GM19452 (cell line): Measurements from ENCODE around the gene FBXL17.

Experiments used
- ATAC-seq: cut with Tn5 transposase; IDR thresholded peaks from one replicate; pipeline ENCODE4 v1.9.1; 2021; ENCODE audit not compliant: unreplicated experiment

The FBXL17 gene

DNA sequence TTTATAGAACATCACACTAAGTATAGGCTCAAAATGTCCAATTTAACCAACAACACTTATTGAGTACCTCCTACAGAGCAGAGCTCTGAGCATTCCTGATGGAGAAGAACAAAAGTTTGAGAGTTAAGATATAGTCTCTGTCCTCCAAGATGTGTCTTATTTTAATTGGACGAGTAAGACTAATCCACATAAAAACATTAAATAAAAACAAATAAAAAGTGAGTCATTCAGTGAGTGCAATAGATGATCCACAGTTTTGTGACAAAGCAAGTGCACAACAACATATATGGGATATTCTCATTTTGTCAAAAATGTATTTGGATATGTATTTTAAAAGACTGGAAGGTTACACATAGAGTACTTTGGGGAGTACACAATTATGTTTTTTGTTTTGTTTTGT, 277.4 kb downstream of the FBXL17 start:
- no peak for ATAC-seq

DNA sequence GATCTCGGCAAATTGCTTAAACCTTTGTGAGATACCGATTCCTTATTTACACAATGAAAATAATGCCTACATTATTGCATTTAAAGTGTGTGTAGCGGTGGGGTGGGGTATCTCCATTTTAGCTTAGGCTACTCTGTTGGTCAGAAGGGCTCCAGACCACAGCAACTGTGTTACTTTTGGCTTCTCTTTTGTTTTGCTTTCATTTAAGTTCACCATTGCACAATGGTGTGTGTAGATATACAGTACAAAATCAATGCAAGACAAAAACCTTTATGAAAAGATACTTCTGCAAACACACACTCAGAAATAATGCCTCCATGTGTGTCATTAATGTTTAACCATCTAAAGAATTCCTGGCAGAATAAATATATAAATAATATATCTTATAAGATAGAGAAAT, 279.4 kb downstream of the FBXL17 start:
- no peak for ATAC-seq

DNA sequence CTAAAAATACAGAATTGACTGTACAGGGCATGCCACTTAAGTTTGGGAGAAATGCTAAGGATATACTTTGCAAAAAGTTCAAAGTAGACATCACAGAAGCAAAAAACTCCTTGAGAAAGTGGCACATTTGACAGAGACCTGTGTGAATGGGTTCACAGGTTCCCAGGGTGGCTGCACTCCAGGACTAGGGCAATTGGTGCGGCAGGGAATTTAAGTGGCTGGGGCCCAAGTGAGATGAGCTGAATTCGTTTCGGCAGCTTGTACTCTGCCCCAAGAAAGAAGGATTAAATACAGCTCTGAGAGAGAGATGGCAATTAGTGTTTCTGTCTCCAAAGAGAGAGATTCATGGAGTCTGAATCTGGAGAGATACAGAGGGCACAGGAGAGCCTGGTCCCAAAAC, 280.1 kb downstream of the FBXL17 start:
- no peak for ATAC-seq

DNA sequence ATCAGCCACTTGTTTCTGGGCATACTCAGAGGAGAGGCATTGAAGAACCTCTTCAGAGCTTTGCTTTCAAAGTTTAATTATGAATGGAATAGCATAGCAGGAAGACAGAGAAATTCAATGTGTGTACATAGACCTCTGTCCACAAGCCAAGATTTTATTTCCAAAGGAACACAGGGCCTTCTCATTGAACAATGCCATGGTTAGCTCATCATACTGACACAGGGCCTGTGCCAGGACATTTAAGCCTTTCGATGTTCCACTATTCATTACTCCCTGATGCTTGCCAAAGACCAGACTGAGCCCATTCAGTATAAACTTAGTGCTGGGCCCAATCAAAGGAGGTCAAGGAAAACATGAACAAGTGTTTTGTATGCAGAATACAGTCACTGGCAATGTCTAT, 280.8 kb downstream of the FBXL17 start:
- ATAC-seq = no peak

DNA sequence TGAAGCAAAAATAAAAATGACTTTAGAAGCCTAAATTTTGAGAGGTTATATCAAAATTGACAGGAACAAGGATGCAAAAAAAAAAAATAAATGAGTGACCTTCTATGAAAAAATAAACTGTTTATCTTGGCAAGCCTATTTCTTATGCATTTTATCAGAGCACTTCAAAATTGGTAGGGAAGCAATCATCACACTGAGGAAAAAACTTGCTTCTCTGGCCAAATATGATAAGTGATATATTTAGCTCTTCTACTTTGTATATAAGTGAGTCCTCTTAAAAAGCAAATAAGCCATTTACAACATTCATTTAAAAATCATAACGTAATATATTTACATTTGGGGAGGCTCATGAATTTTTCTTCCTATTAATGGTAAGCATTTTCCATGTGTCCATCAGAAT, 287.1 kb downstream of the FBXL17 start:
- ATAC-seq = no peak

DNA sequence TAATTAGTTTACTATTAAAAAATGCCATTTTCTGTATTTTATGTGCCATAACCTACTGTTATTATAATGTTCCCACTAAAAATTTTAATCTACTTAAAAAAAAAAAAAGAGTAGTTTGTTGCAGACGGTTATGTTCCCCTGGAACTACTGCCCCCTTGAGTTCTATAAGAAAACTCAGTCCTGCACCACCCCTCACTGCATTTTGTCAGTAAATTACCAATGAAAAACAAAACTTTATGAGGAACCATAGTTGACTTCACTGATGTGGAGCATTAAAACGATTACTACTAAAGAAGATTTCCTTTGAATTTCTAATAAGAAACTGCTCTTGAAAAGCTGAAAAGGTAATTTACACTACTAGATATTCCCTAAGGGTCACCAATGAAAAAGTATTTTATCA, 288.7 kb downstream of the FBXL17 start:
- no peak for ATAC-seq

DNA sequence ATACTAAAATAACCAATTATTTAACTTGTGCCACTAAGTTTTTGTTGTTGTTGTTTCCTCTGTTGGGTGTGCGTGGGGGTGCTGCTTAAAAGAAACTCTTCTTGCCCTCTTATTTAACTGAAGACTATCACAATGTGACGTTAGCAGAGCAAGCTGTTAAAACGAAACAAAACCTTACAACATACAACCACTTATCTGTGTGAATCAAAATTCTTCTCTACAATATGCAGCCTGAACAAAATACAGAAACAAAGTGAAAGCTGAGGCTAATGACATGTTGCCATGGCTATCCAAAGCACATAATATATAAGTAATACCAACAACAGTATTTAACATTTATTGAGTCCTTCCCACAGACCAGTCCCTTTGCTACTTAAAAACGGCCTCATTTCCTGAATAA, 291.0 kb downstream of the FBXL17 start:
- ATAC-seq = no peak

DNA sequence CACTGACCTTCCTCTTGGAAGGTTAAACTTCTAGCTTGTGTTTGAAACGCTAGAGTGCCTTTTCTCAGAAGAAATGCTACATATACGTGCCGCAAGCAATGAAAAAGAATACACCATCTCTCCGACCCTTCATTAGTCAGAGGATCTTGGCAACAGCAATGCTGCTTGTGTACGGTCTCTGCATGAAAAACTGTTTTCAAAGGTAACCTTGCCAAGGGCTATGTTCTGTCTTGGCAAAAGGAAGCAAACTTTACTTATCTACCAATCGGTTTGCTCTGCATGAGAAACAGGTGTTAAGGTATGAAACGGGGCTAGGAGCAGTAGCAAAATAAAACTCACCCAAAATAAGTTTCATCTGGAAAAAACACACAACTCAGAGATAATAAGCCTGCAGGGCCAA, 297.8 kb downstream of the FBXL17 start:
- ATAC-seq = no peak

DNA sequence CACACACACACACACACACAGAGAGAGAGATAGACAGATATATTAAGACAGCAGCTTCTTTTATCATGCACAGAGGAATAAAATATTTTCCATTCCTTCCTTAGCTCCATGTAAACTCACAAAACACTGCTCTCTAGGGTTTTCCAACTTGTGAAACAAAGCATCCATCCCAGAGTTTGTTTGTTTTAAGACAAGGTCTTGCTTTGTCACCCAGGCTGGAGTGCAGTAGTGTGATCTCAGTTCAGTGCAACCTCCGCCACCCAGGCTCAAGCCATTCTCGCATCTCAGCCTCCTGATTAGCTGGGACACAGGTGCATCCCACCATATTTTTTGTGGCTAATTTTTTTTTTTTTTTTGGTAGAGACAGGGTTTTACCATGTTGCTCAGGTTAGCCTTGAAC, 298.7 kb downstream of the FBXL17 start:
- ATAC-seq = no peak

DNA sequence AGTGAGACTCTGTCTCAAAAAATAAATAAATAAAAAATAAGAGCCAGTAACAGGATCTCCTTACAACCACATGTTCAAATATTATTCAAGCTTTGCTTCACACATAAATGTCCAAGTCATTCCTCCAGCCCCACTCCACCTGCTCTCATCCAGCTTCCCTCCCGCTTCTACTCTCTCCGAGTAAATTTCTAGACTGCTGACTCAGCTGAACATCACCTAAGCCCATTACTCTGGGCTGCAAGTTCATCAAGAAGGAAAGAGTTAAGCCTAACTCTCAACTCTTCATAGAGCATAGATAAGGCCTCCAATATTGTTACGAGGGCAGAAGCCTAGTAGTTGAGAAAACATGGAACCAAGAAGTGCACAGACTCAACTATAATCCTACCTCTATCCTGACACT, 300.2 kb downstream of the FBXL17 start:
- no peak for ATAC-seq

DNA sequence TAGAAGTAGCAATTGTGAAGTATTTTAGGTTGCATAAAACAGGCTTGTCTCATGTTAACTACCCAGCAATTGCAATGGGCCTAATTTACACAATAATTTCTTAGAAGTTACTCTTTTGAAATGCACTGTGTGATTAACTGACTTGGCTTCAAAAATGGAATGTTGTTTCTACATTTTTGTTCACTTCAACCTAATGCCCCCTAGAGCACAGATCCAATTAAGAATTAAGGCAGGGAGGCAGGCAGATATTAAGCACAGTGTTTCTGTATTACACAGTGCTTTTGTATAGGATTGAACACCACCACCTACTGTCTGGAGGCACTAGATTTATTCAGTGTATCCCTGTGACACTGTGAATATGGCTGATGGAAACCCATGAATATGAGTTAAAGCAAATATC, 302.1 kb downstream of the FBXL17 start:
- ATAC-seq = no peak

DNA sequence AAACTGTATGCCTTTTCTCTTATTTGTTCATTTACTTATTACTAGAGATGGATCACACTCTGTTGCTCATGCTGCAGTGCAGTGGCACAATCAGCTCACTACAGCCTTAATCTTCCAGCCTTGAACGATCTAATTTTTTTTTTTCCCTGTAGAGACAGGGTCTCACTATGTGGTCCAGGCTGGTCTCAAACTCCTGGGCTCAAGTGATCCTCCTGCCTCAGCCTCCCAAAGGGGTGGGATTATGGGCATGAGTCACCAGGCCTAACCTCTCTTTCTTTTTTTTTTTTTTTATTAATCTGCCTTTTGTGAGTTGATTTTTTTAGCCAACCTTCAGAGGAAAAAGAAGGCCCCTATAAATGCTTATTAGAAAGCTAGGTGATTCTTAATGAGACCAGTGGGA, 303.0 kb downstream of the FBXL17 start:
- ATAC-seq = no peak

DNA sequence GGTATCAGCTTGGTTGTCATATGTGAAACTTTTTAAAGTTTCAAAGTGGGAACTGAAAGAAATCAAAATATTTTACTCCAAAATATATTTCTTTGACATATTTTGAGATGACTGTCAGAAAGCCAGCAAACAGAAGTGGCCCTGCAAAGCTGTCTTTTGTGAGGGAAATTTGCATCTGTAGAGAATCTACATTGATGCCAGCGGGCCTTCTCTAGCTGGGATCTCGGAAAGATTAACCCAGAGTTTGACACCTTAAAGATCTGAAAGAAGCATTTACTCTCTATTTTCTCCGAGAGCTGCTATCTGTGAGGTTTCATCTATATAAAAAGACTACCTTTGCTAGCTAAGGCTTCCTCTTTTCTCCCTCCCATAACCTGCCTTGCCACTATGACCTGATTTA, 303.6 kb downstream of the FBXL17 start:
- no peak for ATAC-seq

DNA sequence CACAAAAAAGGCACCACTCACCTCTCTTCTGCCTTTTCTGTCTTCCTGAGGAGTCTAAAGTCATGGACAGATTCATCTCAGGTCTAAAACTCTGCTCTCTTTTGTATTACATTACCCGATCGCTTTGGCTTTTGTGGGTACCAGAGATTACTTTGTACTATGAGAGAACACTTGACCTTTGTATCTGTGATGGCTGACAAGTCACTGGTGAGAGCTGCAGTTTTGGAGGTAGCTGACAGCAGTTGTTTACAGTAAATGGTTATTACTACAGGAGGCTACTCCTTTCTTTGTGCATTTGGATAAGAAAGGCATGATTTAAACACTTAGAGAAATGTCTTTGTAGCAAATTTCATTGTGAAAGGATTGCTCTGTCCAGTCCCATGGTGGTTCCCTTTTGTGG, 307.3 kb downstream of the FBXL17 start:
- ATAC-seq = no peak

DNA sequence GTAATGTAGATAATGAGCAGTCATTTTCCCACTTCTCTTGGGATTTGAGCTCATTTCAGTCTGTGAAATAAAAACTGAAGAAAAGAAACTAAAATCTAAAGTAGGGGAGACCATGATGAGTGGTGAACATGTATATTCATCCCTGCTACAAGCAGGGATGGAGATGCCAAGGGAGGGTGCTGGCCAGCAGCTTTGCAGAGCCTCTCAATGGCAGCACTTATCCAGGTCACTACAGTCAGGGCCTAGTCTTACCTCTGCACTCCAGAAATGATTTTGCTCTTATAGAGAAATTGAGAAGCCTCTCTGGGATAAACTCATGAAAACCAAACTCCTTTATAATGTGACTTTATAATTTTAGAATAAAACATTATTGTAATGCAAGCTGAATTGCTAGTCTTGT, 317.6 kb downstream of the FBXL17 start:
- ATAC-seq = no peak

DNA sequence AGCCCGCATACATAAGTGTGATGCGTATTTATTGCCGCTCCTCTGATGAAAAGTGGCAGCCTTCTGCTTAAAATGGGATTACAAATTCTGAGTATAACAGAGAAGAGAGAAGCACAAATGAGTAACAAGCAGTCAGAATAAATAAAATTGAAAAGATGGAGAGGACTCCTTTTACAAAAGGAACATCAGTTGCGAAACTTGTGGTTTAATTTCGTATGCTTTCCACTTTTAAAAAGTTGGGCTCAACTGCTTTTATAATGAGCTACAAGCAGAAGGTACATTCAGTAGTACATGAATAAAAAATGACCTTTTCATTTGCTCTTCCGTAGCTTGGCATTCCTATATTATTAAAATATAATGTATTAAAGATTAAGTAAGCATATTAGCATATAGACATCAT, 320.0 kb downstream of the FBXL17 start:
- ATAC-seq = no peak

DNA sequence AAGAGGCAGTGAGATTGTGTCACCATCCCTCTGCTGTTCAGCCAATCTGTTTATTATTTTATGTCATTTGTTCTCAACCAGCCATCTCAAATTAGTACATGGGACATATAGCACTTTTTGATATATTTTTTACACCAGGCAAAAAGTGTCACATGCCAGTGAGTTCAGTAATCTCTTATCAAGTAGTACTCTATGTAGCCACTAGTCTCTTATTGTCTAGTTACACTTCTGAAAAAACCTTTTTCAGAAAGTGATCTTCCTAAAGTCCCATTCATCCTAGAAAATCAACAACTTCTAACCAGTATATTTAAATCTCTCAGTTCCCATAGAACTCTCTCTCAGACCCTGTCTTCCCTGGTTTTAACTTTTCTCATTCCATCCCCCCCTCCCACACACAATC, 321.6 kb downstream of the FBXL17 start:
- ATAC-seq = no peak

DNA sequence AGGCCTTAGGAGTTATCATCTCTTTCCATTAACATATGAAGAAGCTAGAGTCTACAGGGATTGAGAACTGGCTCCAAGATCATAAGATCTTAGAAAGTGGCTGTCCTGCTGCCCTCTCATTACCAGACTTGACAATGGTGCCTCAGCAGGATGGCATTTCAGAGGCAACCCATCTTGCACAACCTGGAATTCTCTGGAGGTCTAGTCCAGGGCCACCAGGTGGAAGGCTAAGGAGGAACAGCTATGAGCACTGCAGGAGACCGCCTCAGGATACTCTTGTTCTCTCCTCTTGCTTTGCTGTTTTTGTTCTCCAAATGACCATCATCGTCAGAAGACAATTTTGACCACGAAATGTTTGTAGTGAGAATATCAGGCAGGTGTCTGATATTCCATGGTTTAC, 322.6 kb downstream of the FBXL17 start:
- no peak for ATAC-seq

DNA sequence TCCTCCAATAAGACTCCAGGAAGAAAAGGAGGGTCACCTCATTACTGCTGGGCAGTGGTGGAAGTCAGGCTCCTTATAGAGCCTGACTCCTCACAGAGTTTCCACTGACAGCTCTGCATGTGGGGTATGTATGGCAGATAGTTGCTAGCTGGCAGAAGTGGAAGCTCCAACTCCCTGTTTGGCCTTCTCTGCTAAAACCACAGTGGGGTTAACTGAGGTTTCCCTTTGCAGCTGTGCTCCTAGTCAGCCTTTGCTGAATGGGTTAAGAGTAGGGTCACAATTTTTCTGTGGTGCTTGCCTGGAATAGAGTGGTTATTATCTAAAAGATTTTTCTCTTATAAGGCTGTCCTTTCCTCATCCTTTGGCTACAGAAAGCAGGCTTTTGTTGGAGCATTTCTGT, 327.5 kb downstream of the FBXL17 start:
- no peak for ATAC-seq

DNA sequence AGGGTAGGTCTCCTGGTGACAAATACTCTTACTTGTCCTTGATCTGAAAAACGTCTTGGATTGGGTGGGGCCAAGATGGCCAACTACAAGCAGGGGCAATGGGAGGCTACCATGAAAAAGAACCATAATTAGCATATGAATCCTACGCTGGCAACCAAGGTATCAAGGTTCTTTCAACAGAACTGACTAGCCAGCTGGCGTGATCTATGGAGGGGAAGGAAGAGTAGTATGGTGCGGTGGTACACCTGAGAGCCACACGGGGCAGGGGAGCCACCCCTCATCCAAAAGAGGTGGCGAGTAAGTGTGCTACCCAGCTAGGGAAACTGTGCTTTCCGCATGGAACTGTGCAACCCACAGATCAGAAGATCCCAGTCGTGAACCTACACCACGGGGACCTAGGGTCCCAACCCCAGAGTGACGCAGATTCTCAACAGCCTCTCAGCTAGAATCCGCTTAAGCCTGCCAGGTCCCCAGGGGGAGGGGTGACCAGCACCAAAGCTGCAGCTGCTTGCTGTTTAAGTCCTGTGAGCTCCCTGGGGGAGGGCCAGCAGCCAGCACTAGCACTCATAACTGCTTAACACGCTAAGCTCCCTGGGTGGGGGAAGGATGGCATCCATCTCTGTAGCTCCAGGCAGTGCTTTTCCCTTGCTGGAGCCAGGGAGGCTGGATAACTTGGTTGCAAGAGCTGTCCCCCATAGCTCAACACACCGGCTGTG, 334.8 kb downstream of the FBXL17 start:
- no peak for ATAC-seq

DNA sequence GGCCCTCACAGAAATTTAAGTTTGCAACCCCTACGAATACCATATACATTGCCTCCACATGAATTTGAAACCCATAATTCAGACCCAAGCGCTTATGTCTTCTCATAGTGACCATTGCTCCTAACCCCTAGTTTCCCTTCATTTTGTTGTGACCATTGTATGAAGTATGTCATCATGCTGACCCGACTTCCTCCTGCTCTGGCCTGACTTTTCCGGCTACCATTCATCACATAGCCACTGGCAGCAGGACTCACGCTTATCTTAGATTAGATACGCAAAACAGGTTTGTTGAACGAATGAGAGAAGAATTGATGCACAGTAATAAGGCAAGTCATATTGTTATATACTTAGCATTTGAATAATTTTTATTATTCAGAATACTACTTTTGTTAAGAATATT, 345.4 kb downstream of the FBXL17 start:
- ATAC-seq = no peak

DNA sequence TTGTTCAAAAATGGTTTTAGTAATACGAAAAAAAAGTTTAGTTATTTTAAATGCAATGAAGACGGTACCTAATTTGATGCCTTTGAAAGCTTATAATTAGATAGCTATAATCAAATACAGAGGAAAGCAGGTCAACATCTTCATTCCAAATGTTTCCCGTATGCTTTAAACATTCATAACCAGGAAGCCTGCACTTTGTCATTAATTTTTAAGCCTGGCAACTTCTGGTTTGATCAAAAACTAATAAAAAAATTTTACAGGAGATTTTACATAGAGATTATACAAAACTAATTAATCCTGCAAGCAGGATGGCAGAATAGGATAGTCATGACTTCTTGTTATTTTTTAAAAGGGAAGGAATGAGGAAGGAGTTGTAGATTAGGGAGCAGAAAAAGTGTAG, 353.0 kb downstream of the FBXL17 start:
- ATAC-seq = no peak

DNA sequence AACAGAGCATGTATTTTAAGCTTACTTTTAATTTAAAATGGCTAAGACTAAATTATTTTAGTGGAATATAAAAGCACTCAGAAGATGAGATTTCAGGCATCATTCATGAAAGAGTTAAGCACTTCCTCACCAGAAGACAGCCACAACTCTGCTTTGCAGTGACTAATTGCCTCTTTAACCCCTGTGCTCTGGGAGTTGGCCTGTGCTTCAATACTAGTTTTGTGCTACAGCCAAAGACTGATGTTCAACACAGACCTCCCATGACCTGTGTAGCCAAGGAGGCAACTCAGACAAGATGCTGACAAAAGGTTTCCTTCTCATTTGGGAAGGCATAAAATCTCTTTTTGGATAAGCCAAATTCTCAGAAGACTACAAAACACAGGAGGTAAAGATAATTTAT, 353.5 kb downstream of the FBXL17 start:
- no peak for ATAC-seq

DNA sequence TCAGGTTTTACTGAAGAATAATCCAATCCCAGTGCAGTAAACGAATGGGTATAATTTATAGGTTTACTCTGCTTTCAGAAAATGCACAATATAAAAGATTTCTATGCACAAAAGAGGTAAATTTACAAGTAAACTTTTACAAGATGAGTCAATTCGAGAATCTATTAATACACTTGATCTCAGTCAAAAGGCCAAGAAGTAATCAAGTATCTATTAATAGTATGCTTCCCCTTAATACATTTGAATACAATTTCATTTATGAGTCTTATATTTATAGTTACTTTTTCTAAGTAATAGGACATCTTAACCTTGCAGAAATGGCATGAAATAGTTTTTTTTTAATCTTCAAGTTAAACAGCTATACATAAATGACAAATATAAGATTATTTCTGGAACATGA, 355.9 kb downstream of the FBXL17 start:
- ATAC-seq = no peak
